GM23248 (cell line): Measurements from ENCODE around the gene MUC21. TPM values are rescaled to one million over a fixed set of nuclear protein-coding genes. Genes with fewer than 3 reads are reported as not detected.

Source experiments
- DNase-seq: peaks from one replicate; pipeline ENCODE4 v3.0.0-alpha.2; 2015
- H2AFZ ChIP-seq: fragments of 200-600 bp; sonication (generic); 2 replicates; pipeline ENCODE4 v1.6.1; 2016; ENCODE audit warnings: antibody characterized with exemption
- H3F3A ChIP-seq: fragments of 200-600 bp; sonication (generic); 2 replicates; pipeline ENCODE4 v1.6.1; 2016; ENCODE audit warnings: mild to moderate bottlenecking, antibody characterized with exemption, mixed run types; ENCODE audit not compliant: insufficient read depth
- H3K27ac ChIP-seq: fragments of 200-600 bp; sonication (generic); 2 replicates; pipeline ENCODE4 v1.5.1; 2016; ENCODE audit warnings: mild to moderate bottlenecking
- H3K27me3 ChIP-seq: fragments of 200-600 bp; sonication (generic); replicated peaks from 2 replicates; pipeline ENCODE4 v1.6.1; 2016; ENCODE audit warnings: mild to moderate bottlenecking; ENCODE audit not compliant: insufficient read depth
- H3K36me3 ChIP-seq: fragments of 200-600 bp; sonication (generic); 2 replicates; pipeline ENCODE4 v1.6.1; 2016; ENCODE audit warnings: low read depth, mild to moderate bottlenecking
- H3K4me1 ChIP-seq: fragments of 200-600 bp; sonication (generic); 2 replicates; pipeline ENCODE4 v1.6.1; 2016; ENCODE audit warnings: mild to moderate bottlenecking; ENCODE audit not compliant: insufficient read depth
- H3K4me2 ChIP-seq: fragments of 200-600 bp; sonication (generic); one replicate; pipeline ENCODE4 v1.6.1; 2016; ENCODE audit warnings: mild to moderate bottlenecking; ENCODE audit not compliant: unreplicated experiment
- H3K4me3 ChIP-seq: fragments of 200-600 bp; sonication (generic); 2 replicates; pipeline ENCODE4 v1.5.1; 2016; ENCODE audit warnings: mild to moderate bottlenecking
- H3K79me2 ChIP-seq: fragments of 200-600 bp; sonication (generic); 2 replicates; pipeline ENCODE4 v1.6.1; 2016; ENCODE audit warnings: mild to moderate bottlenecking; ENCODE audit not compliant: insufficient read depth
- H3K9ac ChIP-seq: fragments of 200-600 bp; sonication (generic); 2 replicates; pipeline ENCODE4 v1.6.1; 2016; ENCODE audit warnings: mild to moderate bottlenecking
- H3K9me2 ChIP-seq: fragments of 200-600 bp; sonication (generic); 2 replicates; pipeline ENCODE4 v1.6.1; 2016; ENCODE audit warnings: mixed run types, mild to moderate bottlenecking, moderate library complexity; ENCODE audit not compliant: insufficient read depth
- H3K9me3 ChIP-seq: fragments of 200-600 bp; sonication (generic); one replicate; pipeline ENCODE4 v1.6.1; 2017; ENCODE audit warnings: low read depth
- H4K20me1 ChIP-seq: fragments of 200-600 bp; sonication (generic); 2 replicates; pipeline ENCODE4 v1.6.0; 2016; ENCODE audit not compliant: insufficient read depth
- EZH2 ChIP-seq: fragments of 200-600 bp; sonication (generic); IDR thresholded peaks from 2 replicates; pipeline ENCODE4 v1.6.1; 2018; ENCODE audit warnings: antibody characterized with exemption, mild to moderate bottlenecking; ENCODE audit not compliant: insufficient read depth, poor library complexity, severe bottlenecking
- EZH2phosphoT487 ChIP-seq: fragments of 200-600 bp; sonication (generic); IDR thresholded peaks from 2 replicates; pipeline ENCODE4 v1.6.1; 2018; ENCODE audit warnings: antibody characterized with exemption, moderate library complexity, mild to moderate bottlenecking, low read depth; ENCODE audit not compliant: insufficient read depth
- WGBS, 2 experiments: methylation state at CpG; one replicate each; pipeline ENCODE4 v1.1.6; 2015 to 2017; ENCODE audit warnings: low lambda C conversion rate in 2 of 2, low coverage in 1 of 2; ENCODE audit errors: missing lambda C conversion rate in 2 of 2; 5-methylcytosine and 5-hydroxymethylcytosine counted together
- in situ Hi-C: fragments of 300-500 bp; cut with MboI; formaldehyde crosslinking; loops from 2 replicates; pipeline ENCODE4 v1.15.0; 2020
- polyA plus RNA-seq: library from polyadenylated mRNA; unstranded; fragments of >200 nt; fragmentation: Nextera tagmentation; extraction: Ambion mirVana; gene quantifications from 2 replicates; pipeline ENCODE4 v1.2.1, GENCODE V29; 2016
- total RNA-seq: library from RNA; depleted of rRNA; stranded (reverse); fragments of >200 nt; shearing (Covaris generic); gene quantifications from 2 replicates; pipeline ENCODE4 v1.2.3, GENCODE V29; 2014

The MUC21 gene
- total and polyA plus RNA-seq, 2 experiments from 2014 or later: not detected

GRCh38 chr6:30947231-30947630 lies 36.3 kb upstream of the MUC21 start:
- peaks cover 37% of the 10 kb centered on the region for H3K27me3 ChIP-seq
- no peak for TF ChIP-seq EZH2phosphoT487
- no peaks in the 10 kb centered on the region; the same call in 1 of the 2 replicates for H3K4me1 ChIP-seq
- H3K9ac ChIP-seq: no peak overlapping the region
- H3K4me2 ChIP-seq: no peak overlapping the region
- no peaks in the 10 kb centered on the region for H3K36me3 ChIP-seq
- no peaks in the 10 kb centered on the region for H3K79me2 ChIP-seq
- no peak overlapping the region for H3K4me3 ChIP-seq
- no peak overlapping the region for H2AFZ ChIP-seq
- no peaks in the 10 kb centered on the region for H3K9me2 ChIP-seq
- in situ Hi-C loops: no loop called here
- WGBS, 2 experiments: 55 to 63% methylated on average over 4 of the region's 4 CpGs
- H3K27ac ChIP-seq: no peak overlapping the region
- no peak for DNase-seq
- H3K9me3 ChIP-seq: no peaks in the 10 kb centered on the region
- no peaks in the 10 kb centered on the region for H3F3A ChIP-seq
- no peaks in the 10 kb centered on the region for H4K20me1 ChIP-seq

GRCh38 chr6:30948811-30949210 lies 34.7 kb upstream of the MUC21 start:
- H3F3A ChIP-seq: no peaks in the 10 kb centered on the region
- no peak overlapping the region for H3K4me2 ChIP-seq
- no peaks in the 10 kb centered on the region for H3K4me1 ChIP-seq
- no peaks in the 10 kb centered on the region for H3K36me3 ChIP-seq
- DNase-seq: no peak
- H3K27ac ChIP-seq: no peak overlapping the region
- no peaks in the 10 kb centered on the region for H3K9me3 ChIP-seq
- H3K9me2 ChIP-seq: no peaks in the 10 kb centered on the region
- WGBS, 2 experiments: 80 to 82% methylated on average over 6 of the region's 6 CpGs
- H3K9ac ChIP-seq: no peak overlapping the region
- no peak for TF ChIP-seq EZH2
- TF ChIP-seq EZH2phosphoT487: no peak
- in situ Hi-C loops: no loop called here
- H3K4me3 ChIP-seq: no peak overlapping the region
- no peak overlapping the region for H2AFZ ChIP-seq
- no peaks in the 10 kb centered on the region for H4K20me1 ChIP-seq
- peaks cover 42% of the 10 kb centered on the region for H3K27me3 ChIP-seq
- no peaks in the 10 kb centered on the region for H3K79me2 ChIP-seq

- Histone ChIP-seq H3K4me3 (no peak overlapping the region), H3K4me2 (no peak overlapping the region), H3K9ac (no peak overlapping the region), H3K36me3 (no peaks in the 10 kb centered on the region), H3K4me1 (0 out of 2 replicates have a peak, but pooled peaks cover 4% of the 10 kb centered on the region), H3K79me2 (no peaks in the 10 kb centered on the region), H3F3A (no peaks in the 10 kb centered on the region), H3K27me3 (peaks cover 40% of the 10 kb centered on the region), H3K27ac (no peak overlapping the region), H2AFZ (no peak overlapping the region), H3K9me2 (no peaks in the 10 kb centered on the region), H3K9me3 (no peaks in the 10 kb centered on the region), H4K20me1 (no peaks in the 10 kb centered on the region)
- in situ Hi-C loops: no loop called here
- TF ChIP-seq EZH2phosphoT487 (no peak), EZH2 (no peak)
- no peak for DNase-seq
- WGBS, 2 experiments: 53 to 59% methylated on average over 5 of the region's 5 CpGs
Measured at GRCh38 chr6:30951907-30952469, 31.5 kb upstream of the MUC21 start.

- in situ Hi-C loops: no loop called here
- Histone ChIP-seq H3K9me2 (no peaks in the 10 kb centered on the region), H3K79me2 (no peaks in the 10 kb centered on the region), H2AFZ (peak overlapping the region; percentile 82), H3K9me3 (no peaks in the 10 kb centered on the region), H3K27me3 (peaks cover 38% of the 10 kb centered on the region), H3K27ac (no peak overlapping the region), H3K4me1 (0 out of 2 replicates have a peak, but pooled peaks cover 4% of the 10 kb centered on the region), H3K4me3 (peak overlapping the region; percentile 64), H3K36me3 (no peaks in the 10 kb centered on the region), H3F3A (no peaks in the 10 kb centered on the region), H3K9ac (peak overlapping the region; percentile 42; the same call in 1 of the 2 replicates), H3K4me2 (peak overlapping the region; percentile 70), H4K20me1 (no peaks in the 10 kb centered on the region)
- DNase-seq: peak; percentile 35
- TF ChIP-seq EZH2 (no peak), EZH2phosphoT487 (no peak)
- WGBS, 2 experiments: 56 to 60% methylated on average over 9 of the region's 9 CpGs
Measured at GRCh38 chr6:30954631-30955366, 28.7 kb upstream of the MUC21 start.
